Activated T-helper 1 cell treated with anti-CD3 and anti-CD28 coated beads, Interleukin-12 subunit alpha, Interleukin-12 subunit beta, Interleukin-2, Interleukin-4 antibody, amounts not matched to agents 30 ng/mL and 10 ng/mL and 1 ng/mL, durations not matched to agents 14 hours and 24 hours and 36 hours (primary cell): Measurements from ENCODE around the gene HEXIM2. TPM values are rescaled to one million over a fixed set of nuclear protein-coding genes. Genes with fewer than 3 reads are reported as not detected.
"Not testable (repeated sequence)": the region's sequence is repeated elsewhere in the genome, so short reads cannot be mapped to it uniquely, and the experiment has no call there.

Experiments
- DNase-seq: peaks from one replicate; pipeline ENCODE4 v3.0.0; 2021; ENCODE audit warnings: low spot score
- H3K27ac Mint-ChIP-seq: one replicate; pipeline ENCODE4 v1.8.0; 2021; ENCODE audit warnings: mild to moderate bottlenecking, mixed read lengths
- H3K27me3 Mint-ChIP-seq: one replicate; pipeline ENCODE4 v1.8.0; 2022; ENCODE audit warnings: mild to moderate bottlenecking, moderate library complexity, mixed read lengths; ENCODE audit not compliant: insufficient read depth
- H3K36me3 Mint-ChIP-seq: one replicate; pipeline ENCODE4 v1.8.0; 2021; ENCODE audit warnings: low read depth, mixed read lengths
- H3K4me1 Mint-ChIP-seq: one replicate; pipeline ENCODE4 v1.8.0; 2021; ENCODE audit warnings: low read depth, mixed read lengths
- H3K4me3 Mint-ChIP-seq: one replicate; pipeline ENCODE4 v1.8.0; 2021; ENCODE audit warnings: mild to moderate bottlenecking, moderate library complexity, mixed read lengths
- H3K9me3 Mint-ChIP-seq: one replicate; pipeline ENCODE4 v1.8.0; 2021; ENCODE audit warnings: mixed read lengths
- intact Hi-C: fragments of 100-400 bp; cut with micrococcal nuclease; formaldehyde crosslinking; loops from one replicate; pipeline ENCODE4 v1.15.1; 2024
- total RNA-seq: library from RNA; stranded (reverse); gene quantifications from 2 replicates; pipeline ENCODE4 v1.2.3, GENCODE V29; 2022

Gene HEXIM2
- total RNA-seq, 1 donor from 2014 or later = 6.7 TPM

GRCh38 chr17:45120558-45120957, 41.1 kb upstream of the HEXIM2 start:
- Mint-ChIP-seq H3K27me3 (peaks cover 18% of the 10 kb centered on the region), H3K9me3 (no peaks in the 10 kb centered on the region), H3K36me3 (no peaks in the 10 kb centered on the region), H3K4me3 (no peak overlapping the region), H3K27ac (no peak overlapping the region), H3K4me1 (no peaks in the 10 kb centered on the region)
- no peak for DNase-seq
- intact Hi-C loops = no loop called here

- no peaks in the 10 kb centered on the region for H3K4me1 Mint-ChIP-seq
- DNase-seq = no peak
- intact Hi-C loops = no loop called here
- no peaks in the 10 kb centered on the region for H3K36me3 Mint-ChIP-seq
- no peak overlapping the region for H3K27ac Mint-ChIP-seq
- H3K4me3 Mint-ChIP-seq = no peak overlapping the region
- no peaks in the 10 kb centered on the region for H3K9me3 Mint-ChIP-seq
- H3K27me3 Mint-ChIP-seq = peaks cover 20% of the 10 kb centered on the region
These were observed 40.6 kb upstream of the HEXIM2 start for GRCh38 chr17:45121055-45121454.

GRCh38 chr17:45123076-45123770, 38.5 kb upstream of the HEXIM2 start:
- Mint-ChIP-seq H3K4me1 (no peaks in the 10 kb centered on the region), H3K27ac (no peak overlapping the region), H3K9me3 (no peaks in the 10 kb centered on the region), H3K4me3 (no peak overlapping the region), H3K36me3 (no peaks in the 10 kb centered on the region), H3K27me3 (peaks cover 20% of the 10 kb centered on the region)
- DNase-seq = no peak
- intact Hi-C loops = no loop called here

GRCh38 chr17:45123930-45124796, 37.5 kb upstream of the HEXIM2 start:
- Mint-ChIP-seq H3K27ac (no peak overlapping the region), H3K4me3 (no peak overlapping the region), H3K27me3 (peaks cover 17% of the 10 kb centered on the region)

GRCh38 chr17:45124797-45125122, 36.9 kb upstream of the HEXIM2 start:
- DNase-seq, intact Hi-C loops, H3K27ac Mint-ChIP-seq, H3K36me3 Mint-ChIP-seq, H3K9me3 Mint-ChIP-seq, H3K4me3 Mint-ChIP-seq, H3K4me1 Mint-ChIP-seq: not testable (repeated sequence)
- H3K27me3 Mint-ChIP-seq = peaks cover 13% of the 10 kb centered on the region

More at GRCh38 chr17:45123930-45124796, 37.5 kb upstream of the HEXIM2 start:
- H3K36me3 Mint-ChIP-seq = no peaks in the 10 kb centered on the region
- DNase-seq = no peak
- no peaks in the 10 kb centered on the region for H3K9me3 Mint-ChIP-seq
- intact Hi-C loops = no loop called here
- no peaks in the 10 kb centered on the region for H3K4me1 Mint-ChIP-seq

GRCh38 chr17:45125509-45125908, 36.2 kb upstream of the HEXIM2 start:
- Mint-ChIP-seq H3K36me3 (no peaks in the 10 kb centered on the region), H3K4me3 (no peak overlapping the region), H3K4me1 (no peaks in the 10 kb centered on the region), H3K27me3 (peaks cover 14% of the 10 kb centered on the region), H3K9me3 (no peaks in the 10 kb centered on the region), H3K27ac (no peak overlapping the region)
- no peak for DNase-seq
- intact Hi-C loops = no loop called here

GRCh38 chr17:45127207-45127547, 34.5 kb upstream of the HEXIM2 start:
- Mint-ChIP-seq H3K9me3 (no peaks in the 10 kb centered on the region), H3K27ac (no peak overlapping the region), H3K4me3 (no peak overlapping the region), H3K36me3 (no peaks in the 10 kb centered on the region), H3K27me3 (peaks cover 9% of the 10 kb centered on the region), H3K4me1 (no peaks in the 10 kb centered on the region)
- no peak for DNase-seq
- intact Hi-C loops = no loop called here

- no peaks in the 10 kb centered on the region for H3K9me3 Mint-ChIP-seq
- H3K4me1 Mint-ChIP-seq = no peaks in the 10 kb centered on the region
- no peak overlapping the region for H3K4me3 Mint-ChIP-seq
- intact Hi-C loops = no loop called here
- H3K27me3 Mint-ChIP-seq = peaks cover 9% of the 10 kb centered on the region
- DNase-seq = no peak
- H3K36me3 Mint-ChIP-seq = no peaks in the 10 kb centered on the region
- H3K27ac Mint-ChIP-seq = no peak overlapping the region
These were observed 34.0 kb upstream of the HEXIM2 start for GRCh38 chr17:45127548-45128300.

- intact Hi-C loops = no loop called here
- no peak for DNase-seq
- Mint-ChIP-seq H3K9me3 (no peaks in the 10 kb centered on the region), H3K27me3 (peaks cover 6% of the 10 kb centered on the region), H3K27ac (no peak overlapping the region), H3K36me3 (no peaks in the 10 kb centered on the region), H3K4me1 (no peaks in the 10 kb centered on the region), H3K4me3 (no peak overlapping the region)
These were observed 33.3 kb upstream of the HEXIM2 start for GRCh38 chr17:45128331-45128730.

- intact Hi-C loops = no loop called here
- no peak for DNase-seq
- Mint-ChIP-seq H3K27ac (no peak overlapping the region), H3K36me3 (no peaks in the 10 kb centered on the region), H3K27me3 (peaks cover 6% of the 10 kb centered on the region), H3K9me3 (no peaks in the 10 kb centered on the region), H3K4me1 (peaks cover 5% of the 10 kb centered on the region), H3K4me3 (no peak overlapping the region)
These were observed 32.7 kb upstream of the HEXIM2 start for GRCh38 chr17:45128989-45129388.

GRCh38 chr17:45129426-45129939, 32.2 kb upstream of the HEXIM2 start:
- DNase-seq = no peak
- H3K36me3 Mint-ChIP-seq = no peaks in the 10 kb centered on the region
- peaks cover 6% of the 10 kb centered on the region for H3K27me3 Mint-ChIP-seq
- H3K4me1 Mint-ChIP-seq = peaks cover 5% of the 10 kb centered on the region
- no peak overlapping the region for H3K4me3 Mint-ChIP-seq
- H3K9me3 Mint-ChIP-seq = no peaks in the 10 kb centered on the region
- intact Hi-C loops = no loop called here
- no peak overlapping the region for H3K27ac Mint-ChIP-seq

GRCh38 chr17:45129940-45130680, 31.6 kb upstream of the HEXIM2 start:
- no peaks in the 10 kb centered on the region for H3K9me3 Mint-ChIP-seq
- H3K27ac Mint-ChIP-seq = no peak overlapping the region
- DNase-seq = no peak
- H3K36me3 Mint-ChIP-seq = no peaks in the 10 kb centered on the region
- H3K27me3 Mint-ChIP-seq = peaks cover 6% of the 10 kb centered on the region
- H3K4me1 Mint-ChIP-seq = peaks cover 5% of the 10 kb centered on the region
- intact Hi-C loops = no loop called here
- no peak overlapping the region for H3K4me3 Mint-ChIP-seq
